ENCODE measurements around the gene SH2D4B. TPM values are rescaled to one million over a fixed set of nuclear protein-coding genes. Genes with fewer than 3 reads are reported as not detected.

The SH2D4B gene
- total and polyA plus RNA-seq, 10 of the 15 experiments (the other 5 are each of a cell fraction or from before 2014, with no cell fraction given), result 0.04 to 0.21 (median 0.13) TPM; not detected in 5

GRCh38 chr10:80589726-80590373 is 52.1 kb downstream of the SH2D4B start (continued):
- TF ChIP-seq, protein P1, sequence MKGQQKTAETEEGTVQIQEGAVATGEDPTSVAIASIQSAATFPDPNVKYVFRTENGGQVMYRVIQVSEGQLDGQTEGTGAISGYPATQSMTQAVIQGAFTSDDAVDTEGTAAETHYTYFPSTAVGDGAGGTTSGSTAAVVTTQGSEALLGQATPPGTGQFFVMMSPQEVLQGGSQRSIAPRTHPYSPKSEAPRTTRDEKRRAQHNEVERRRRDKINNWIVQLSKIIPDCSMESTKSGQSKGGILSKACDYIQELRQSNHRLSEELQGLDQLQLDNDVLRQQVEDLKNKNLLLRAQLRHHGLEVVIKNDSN (IDR thresholded peaks at IDR 0.05; ENCODE audit: borderline replicate concordance, extremely low read length, insufficient read depth, low read depth, low read length), result no peak
- TF ChIP-seq TCF12 (IDR thresholded peaks at IDR 0.05; ENCODE audit: low read depth, low read length), result 0 out of 2 replicates have a peak, but pooled peaks have one; percentile 26
- peak; percentile 48; the same call in 1 of the 2 replicates for TF ChIP-seq ZBED1 (IDR thresholded peaks at IDR 0.05; ENCODE audit: borderline replicate concordance)
- peak; percentile 94 for TF ChIP-seq HDGF (IDR thresholded peaks at IDR 0.05)
- no peak for TF ChIP-seq HDAC6 (IDR thresholded peaks at IDR 0.05; ENCODE audit: unreplicated experiment)
- peak; percentile 52; the same call in 1 of the 3 replicates for TF ChIP-seq POU2F2 (IDR thresholded peaks at IDR 0.05; ENCODE audit: borderline replicate concordance, low read depth, low read length)
- no peak for TF ChIP-seq YBX1 (IDR thresholded peaks at IDR 0.05)
- TF ChIP-seq BHLHE40 (IDR thresholded peaks at IDR 0.05; ENCODE audit: borderline replicate concordance in 1 of 2, low read depth in 2 of 2, low read length in 1 of 2), result peak; percentile 36 to 38; a peak in 1 of 4 replicates
- TF ChIP-seq RUNX3 (IDR thresholded peaks at IDR 0.05; ENCODE audit: low read length), result peak; percentile 49
- 0 out of 4 replicates have a peak, but pooled peaks of 1 of the 2 experiments have one; percentile 20 for TF ChIP-seq SRF (IDR thresholded peaks at IDR 0.05; ENCODE audit: low read depth in 2 of 2, low read length in 2 of 2)
- no peak for TF ChIP-seq ZZZ3 (IDR thresholded peaks at IDR 0.05; ENCODE audit: control insufficient read depth, insufficient read length, low read depth)
- no peak for TF ChIP-seq E2F4 (IDR thresholded peaks at IDR 0.05; ENCODE audit: low read depth, low read length)
- no peak for TF ChIP-seq CHD4 (IDR thresholded peaks at IDR 0.05)
- peak; percentile 83 for TF ChIP-seq MTA2 (IDR thresholded peaks at IDR 0.05; ENCODE audit: low read depth)
- peak; percentile 61 to 68; a peak in 2 of 4 replicates for TF ChIP-seq EP300 (IDR thresholded peaks at IDR 0.05; ENCODE audit: borderline replicate concordance in 1 of 2, control insufficient read depth in 1 of 2, low read depth in 2 of 2, low read length in 2 of 2)
- TF ChIP-seq TBL1XR1 (IDR thresholded peaks at IDR 0.05; ENCODE audit: low read depth, low read length), result peak; percentile 59; the same call in 1 of the 2 replicates
- TF ChIP-seq RELA (IDR thresholded peaks at IDR 0.05; ENCODE audit: borderline replicate concordance, partially characterized antibody), result peak; percentile 45
- no peak for TF ChIP-seq CEBPB (IDR thresholded peaks at IDR 0.05; ENCODE audit: borderline replicate concordance in 1 of 2, low read depth in 2 of 2, low read length in 2 of 2)
- TF ChIP-seq NR2F1 (conservative IDR thresholded peaks at IDR 0.05), result peak; percentile 25; the same call in 1 of the 2 replicates
